DMS79 treated with DMSO at 0.1 percent for 48 hours (cell line): ENCODE data around the gene OR52H1.

Experiments
- DNase-seq: peaks from one replicate; lab custom pipeline; 2025; lab: John Stamatoyannopoulos, UW

OR52H1 gene

DNA sequence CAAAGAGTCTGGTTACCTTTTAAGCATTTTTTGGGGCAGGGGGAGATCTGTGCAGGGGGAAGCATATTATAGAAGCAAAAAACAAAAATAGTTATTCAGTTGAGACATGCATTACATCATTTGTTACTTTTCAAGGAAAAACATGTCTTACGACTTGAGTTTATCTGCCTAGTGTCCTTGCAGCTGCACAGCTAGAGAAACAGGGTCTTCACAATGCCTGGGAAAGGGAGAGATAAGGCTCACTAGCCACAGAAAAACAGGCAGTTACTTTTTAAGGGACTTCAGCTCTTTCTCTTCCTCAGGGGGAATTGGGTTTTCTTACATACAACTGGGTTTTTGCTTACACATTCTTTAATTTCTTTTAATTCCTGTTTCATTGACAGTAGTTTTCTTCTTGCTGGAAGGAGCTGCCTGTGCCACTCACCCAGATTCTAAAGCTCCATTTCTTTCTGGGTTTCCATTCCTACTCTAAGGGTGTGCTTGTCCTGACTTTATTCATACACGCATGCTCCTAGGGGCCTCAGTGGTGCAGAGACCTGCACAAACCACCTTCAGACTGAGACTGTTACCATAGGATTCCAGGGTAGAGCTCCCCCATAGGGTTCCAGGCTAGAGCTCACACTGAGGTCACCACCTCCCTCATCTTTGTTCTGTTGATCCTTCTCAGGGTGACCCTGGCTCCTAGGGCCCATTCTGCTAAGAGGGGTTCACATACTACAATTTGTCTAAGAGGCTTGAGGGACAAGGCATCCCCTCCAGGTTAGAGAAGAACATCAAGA is 17.1 kb downstream of the OR52H1 start:
- no peak for DNase-seq

GRCh38 chr11:5528495-5528894 is 19.8 kb downstream of the OR52H1 start:
- no peak for DNase-seq

DNA sequence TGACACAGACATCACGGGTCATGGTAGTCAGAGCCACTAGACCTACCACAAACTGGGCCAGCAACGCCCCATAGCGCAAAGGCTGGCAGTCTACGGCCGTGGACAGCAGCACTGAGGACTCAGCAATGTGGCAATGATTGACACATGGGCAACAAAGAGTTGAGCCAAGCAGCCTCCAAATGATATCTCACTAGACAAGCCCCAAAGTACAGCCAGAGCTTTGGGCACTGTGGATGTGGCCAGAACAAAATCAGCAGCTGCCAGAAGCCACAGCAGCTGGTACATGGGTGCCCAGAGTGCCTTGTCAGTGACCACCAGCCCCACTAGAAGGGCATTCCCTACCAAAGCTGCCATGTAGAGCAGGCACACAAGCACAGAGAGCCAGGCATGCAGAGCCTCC is 20.6 kb downstream of the OR52H1 start:
- DNase-seq = no peak

GRCh38 chr11:5524756-5525155 is 23.6 kb downstream of the OR52H1 start:
- no peak for DNase-seq

DNA sequence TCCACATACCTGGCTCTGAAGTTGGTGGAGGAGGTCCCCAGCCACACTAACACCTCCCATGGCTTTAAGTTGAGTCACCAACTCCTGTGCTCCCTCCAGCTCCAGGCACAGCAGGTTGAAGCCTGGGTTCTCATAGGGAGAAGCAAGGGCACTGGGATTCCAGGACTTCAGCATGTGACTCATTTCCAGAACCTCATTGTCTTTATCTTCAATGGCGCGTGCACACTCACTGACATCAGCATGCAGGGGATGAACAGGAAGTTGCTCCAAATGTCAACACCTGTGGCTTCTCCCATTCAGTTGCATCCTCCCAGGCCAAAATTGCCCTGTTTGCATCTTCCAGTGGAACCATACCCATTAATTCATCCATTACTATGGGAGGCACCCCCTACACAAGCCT is 26.0 kb downstream of the OR52H1 start:
- no peak for DNase-seq

DNA sequence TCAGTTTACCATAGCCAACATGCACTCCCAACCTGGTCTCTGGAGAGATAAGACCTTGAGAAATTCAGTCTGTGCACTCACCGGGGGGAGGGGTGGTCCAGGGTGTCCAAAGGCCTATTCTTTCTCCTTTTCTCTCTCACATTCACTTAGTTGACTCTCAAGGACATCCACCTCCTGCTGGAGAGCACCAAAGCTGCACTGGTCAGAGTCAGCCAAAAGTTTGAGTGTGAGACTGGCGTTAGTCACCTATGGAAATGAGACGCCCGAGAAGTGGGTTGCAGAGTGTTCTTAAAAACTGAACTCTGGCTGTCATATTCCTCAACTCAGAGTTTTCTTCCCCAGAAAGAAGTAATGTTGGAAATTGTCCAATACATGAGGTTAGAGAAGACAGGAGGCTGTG is 26.8 kb downstream of the OR52H1 start:
- no peak for DNase-seq

- DNase-seq = no peak
Observed at GRCh38 chr11:5516599-5516998, 31.7 kb downstream of the OR52H1 start, which contains the start of gene UBQLNL. UBQLNL (minus strand) TSS chr11:5516699; CDS start chr11:5516441, 258 bp downstream.

DNA sequence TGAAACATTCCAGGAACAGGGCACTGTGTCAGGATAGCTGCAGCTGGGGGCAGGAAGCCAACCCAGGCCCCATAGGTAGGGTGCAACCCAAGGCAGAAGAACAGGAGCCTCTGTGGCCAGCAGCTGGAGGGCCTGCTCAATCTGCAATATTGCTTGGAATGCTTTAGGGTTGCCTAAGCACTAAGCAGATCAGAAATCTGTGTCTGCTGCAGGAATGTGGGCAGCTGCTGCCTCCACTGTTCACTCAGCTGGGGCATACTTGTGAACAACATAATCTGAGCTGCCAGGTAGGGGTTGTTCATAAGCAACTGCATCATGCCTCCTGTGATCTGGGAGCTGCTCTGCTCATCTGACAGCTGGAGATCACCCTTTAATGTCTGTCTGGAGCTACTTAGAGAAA is 33.5 kb downstream of the OR52H1 start:
- DNase-seq = no peak

GRCh38 chr11:5509803-5510202 is 38.5 kb downstream of the OR52H1 start, which contains the start of gene UBQLN3:
UBQLN3 (minus strand) TSS chr11:5509957; CDS start chr11:5509558, 399 bp downstream.
- DNase-seq = no peak

DNA sequence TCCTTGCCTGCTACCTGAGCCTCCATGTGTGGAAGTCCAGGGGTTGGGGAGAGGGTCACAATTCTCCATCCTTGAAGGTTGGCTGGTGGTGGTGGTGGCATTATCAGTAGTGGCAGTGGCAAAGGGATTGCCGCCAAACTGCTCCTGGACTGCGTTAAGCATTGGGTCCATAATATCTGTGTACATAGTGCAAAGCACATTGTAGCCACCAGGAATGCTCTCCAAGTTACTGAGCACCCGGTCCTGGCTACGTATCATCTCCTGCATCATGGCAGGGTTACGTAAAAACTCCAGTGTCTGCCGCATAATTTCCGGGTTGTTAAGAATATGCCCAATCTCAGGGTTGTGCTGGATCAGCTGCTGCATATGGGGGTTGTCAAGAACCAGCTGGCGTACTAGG is 39.7 kb downstream of the OR52H1 start:
- no peak for DNase-seq

DNA sequence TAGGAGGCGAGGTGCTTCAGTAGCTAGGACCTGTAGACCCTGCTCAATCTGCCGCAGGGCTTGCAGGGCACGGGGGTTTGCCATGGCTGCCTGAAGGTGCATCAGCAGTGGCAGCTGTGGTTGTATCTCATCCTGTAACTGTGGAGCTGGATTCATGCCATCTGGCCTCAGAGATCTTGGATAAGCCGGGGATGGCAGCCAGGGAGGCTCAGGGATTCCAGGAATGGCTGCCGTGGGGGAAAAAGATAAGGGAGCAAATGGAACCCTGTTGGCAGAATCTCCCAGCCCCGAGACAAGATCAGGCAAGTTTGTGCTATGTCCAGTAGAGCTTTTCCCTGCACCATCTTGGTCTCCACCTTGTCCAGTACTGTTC is 40.4 kb downstream of the OR52H1 start:
- no peak for DNase-seq

DNA sequence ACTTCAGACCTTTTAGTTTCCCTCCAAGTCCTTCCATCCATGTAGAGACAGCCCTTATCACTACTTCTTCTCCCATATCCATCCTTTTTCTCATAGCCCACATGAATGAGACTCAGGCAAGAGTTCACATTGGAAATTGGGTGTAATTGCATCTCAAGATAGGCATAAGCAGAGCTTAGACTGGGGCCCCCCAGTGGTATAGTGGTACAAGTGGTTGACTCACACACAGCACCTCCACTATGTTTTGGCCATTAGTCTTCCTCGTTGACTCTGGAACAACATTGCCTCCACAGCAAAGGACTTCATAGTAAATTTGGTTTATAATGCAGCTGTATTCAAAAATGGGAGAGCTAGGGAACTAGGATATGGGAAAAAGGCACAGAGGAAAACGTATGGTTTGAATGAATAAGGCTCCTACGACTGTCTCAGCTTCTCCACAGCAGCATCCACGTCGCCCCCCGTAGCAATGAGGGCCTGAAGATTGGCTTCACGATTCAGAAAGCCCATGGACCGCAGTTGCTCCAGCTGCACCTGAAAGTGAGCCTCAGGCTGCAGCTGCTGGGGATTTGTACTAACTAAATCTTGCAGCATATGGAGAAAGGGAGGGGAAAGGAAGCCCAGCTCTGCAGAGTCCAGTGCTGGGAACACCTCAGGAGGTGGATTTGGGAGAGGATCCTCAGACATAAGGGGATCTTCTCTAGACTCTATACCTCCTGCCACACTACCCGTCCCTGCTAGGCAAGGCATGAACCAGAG is 41.0 kb downstream of the OR52H1 start:
- DNase-seq = no peak

GRCh38 chr11:5505363-5506048 is 42.8 kb downstream of the OR52H1 start:
- no peak for DNase-seq

DNA sequence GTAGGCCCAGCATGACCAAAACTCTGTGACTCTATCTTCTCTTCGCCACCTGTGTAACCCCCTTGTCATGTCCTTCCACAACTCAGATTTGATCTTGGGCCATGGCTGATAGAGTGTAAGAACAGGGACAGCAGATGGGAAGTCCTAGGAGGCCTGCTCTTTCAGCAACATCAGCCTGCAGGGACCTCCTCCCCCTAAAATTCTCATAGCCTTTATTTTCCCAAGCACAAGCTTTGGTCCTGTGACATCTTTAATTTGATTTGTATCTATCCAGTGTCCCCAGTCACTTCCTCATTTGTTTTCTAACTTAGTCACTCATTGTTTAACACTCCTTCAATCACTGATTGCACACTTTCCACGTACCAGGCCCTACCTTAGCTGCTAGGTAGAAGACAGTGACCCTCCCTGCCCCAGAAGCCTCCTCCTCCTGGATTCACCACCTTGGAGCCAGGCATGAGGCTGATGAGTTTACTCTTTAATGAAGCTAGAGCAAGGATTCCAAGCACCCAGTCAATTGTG is 43.9 kb downstream of the OR52H1 start:
- no peak for DNase-seq

- DNase-seq = no peak
Observed at GRCh38 chr11:5500393-5500801, 47.9 kb downstream of the OR52H1 start.

DNA sequence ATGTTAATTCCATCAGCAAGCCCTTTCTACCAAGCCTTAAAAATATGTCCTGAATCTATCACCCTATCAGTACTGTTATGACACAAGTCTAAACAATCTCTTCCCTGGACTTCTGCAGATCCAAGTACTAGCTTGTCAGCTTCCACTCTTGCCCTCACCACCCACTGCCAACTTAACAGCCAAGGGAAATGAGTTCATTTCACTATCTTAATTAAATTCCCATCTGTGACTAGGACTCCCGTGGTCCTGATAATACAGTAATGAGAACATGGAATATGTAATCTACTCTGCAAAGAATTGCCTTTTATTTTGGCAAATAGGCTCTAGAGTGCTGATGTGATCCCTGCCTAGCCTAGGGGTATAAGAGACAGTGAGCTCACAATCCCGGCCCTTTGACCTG is 48.7 kb downstream of the OR52H1 start:
- DNase-seq = no peak
